NCI-H526 (cell line): ENCODE data around the gene PRKCH.

Experiments
- DNase-seq, 2 experiments: peaks; one replicate each; lab custom pipeline; 2025; lab: John Stamatoyannopoulos, UW

Gene PRKCH

DNA sequence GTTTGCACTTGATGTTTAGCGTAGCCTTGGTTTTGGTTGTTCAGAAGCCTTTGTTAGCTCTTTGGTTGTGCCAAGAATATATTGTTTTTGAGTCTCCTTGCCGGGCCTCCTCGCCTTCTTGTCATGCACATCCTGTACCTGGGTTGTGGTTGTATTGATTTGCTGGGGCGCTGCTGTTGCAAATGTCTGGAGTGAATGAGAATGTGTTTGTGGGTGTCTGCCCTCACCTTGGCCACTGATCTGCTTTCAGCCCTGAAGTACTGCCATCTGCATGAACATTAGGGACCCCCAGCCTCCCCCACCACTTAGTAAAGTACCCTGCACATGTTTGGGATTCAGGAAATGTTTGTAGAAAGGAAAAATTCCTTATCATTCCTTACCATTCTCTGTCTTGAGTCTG is 16.5 kb downstream of the PRKCH start:
- DNase-seq = no peak

DNA sequence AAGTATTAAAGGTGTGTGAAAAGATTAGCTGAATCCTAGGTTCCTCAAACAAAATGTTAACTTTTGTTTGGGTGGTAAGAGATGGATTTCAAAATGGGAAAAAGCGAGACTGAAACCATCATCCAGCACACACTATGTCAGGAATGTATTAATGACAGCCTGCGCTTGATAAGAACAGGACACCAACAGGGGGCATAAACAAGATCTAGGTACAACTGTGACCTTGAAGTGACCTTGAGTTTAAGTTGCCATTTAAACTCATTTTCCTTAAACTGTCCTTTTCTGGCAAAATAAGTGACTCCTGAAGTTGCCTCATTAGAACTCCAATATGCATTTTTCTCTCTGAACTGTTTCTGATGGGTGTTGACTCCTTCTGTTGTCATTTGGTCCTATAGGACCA is 17.1 kb downstream of the PRKCH start:
- DNase-seq = no peak

DNA sequence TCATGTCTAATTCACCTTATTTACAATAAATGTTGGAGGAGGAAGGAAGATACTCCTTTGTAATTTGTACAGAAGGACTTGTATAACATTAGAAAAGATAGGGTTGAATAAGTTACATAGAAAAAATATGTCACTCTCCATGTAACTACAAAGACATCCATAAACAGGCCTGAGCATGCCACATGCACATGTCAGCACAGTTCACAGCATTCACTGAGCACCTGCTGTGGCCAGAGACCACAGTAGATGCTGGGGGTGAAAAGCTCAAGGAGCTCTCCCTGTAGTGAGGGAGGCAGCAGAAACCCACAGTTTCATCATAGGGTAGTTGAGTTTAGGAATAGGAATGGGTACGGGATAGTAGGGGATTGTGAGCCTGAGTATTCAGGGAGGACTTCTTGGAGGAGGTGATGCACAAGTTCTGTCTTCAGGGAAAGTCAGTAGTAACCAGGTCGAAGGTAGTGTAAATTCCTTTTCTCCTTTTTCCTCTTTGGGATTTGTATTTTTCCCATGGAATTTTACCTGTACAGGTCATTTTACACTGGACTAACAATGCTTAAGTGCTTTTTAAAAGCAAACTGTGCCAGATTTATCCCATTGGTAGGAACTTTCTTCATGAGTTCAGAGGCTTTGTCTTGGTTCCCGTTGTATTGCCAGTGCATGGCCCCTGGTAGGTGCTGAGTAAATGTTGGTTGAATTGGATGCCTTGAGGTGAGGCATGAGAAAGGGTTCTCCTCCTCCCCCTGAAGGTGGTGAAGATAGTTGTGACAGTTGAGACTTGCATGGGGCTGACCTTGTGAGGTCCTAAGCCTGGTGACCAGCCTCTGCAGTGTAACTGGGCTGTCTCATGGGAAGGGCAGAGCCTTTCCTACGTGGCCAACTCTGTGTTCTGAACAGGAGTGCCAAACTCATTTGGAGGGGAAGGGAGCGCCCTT is 20.2 kb downstream of the PRKCH start:
- no peak for DNase-seq

DNA sequence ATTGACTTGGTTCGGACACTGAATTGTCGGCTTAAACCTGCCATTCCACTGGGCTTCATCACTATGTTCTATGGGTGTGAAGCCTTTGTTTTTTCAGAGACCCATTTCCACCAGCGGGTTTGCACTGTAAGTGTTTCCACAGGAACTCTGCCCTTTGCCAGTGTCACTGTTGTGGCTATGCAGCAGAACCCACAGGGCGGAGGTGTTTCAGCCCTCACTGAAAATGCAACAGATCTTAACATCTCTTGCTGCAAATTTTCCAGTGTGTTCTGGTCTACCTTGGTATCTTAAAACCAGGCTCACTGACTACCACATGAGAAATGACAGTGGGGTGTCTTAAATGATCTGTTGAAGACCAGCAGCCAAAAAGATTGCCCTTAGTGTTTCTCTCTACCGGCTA is 21.1 kb downstream of the PRKCH start:
- DNase-seq = no peak

DNA sequence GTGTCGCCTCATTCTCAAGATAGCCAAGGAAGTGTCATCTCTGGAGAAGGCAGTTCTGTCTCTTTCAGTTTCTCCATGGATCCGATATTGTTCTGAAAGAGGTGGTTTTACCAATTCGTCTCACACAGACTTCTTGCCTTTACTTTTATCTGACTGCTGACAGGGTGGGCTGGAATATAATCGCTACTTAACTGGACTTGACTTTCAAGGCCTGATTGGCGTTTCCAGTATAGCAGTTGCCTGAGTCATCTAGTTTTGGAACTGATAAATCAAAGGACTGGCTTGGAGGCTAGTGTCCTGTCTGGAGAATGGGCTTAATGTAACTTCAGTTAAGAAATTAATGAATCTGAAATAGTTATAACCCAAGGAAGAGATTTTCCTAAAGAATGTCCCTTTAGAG is 21.6 kb downstream of the PRKCH start:
- no peak for DNase-seq

DNA sequence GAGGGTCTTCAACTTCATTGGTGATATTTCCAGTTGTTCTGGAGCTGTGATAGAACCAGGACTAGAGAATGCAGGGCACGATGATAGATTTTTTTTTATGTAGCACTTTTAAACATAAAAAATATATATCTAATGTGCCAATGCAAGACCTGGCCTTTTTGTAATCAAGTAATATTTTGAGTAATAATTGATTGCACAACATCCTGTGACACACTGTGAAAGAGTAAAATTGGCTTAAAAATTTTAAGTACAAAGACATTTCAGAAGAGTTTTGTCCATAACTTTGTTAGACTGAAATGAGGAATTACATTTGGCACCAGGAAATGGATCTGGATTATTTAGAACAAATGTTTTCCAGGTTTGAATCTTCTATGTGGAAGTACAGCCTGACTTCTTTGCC is 22.1 kb downstream of the PRKCH start:
- no peak for DNase-seq

DNA sequence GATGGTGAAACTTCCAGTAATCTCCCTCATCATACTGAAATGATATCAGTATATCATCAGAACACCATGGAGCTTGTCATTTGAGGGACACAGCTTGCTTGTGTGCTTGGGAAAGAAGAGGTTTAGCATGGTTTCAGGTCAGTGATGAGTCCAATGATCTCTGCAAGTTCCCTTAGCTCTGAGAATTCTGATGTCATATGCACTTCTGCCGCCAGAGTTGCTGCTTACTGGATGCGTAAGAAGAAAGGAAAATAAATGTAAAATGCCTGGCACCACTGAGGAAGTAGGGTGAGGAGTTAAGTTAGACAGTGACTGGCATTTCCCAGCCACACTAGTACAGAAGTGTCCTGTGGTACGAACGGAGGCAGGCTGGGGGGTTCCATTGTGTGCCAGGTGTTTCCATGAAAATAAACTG is 22.6 kb downstream of the PRKCH start:
- DNase-seq = no peak

DNA sequence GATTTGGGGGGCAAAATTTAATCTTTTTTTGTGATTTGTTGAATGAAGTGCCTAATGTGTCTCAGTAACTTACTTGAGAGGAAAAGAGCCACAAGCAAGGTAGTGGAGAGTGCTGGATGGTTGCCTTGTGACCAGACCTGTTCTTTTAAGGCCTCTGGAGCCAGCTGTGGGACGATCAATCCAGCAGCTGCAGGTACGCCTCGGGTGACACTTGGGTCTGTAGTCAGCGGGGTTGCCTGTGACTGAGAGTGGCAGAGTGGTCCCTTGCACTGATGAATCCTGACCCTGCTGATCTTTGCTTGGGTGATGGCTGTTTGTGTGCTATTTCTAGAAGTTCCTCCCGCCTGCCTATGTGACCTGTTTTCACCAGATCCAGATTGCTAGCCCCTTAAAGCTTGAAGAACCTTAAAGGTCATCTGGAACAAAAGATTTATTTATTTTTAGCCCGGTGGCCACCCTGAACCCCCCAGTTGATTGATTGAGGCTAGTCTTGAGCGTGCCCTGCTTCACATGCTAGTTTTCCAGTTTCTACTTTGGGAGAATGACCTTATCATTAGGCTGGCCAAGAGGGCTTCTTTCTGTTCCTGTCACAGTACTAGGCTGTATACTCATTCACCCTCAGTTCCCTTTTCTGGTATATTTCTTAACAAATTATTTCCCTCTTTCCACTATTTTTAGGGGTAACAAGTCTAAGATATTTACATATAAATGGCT is 23.2 kb downstream of the PRKCH start:
- DNase-seq = no peak

DNA sequence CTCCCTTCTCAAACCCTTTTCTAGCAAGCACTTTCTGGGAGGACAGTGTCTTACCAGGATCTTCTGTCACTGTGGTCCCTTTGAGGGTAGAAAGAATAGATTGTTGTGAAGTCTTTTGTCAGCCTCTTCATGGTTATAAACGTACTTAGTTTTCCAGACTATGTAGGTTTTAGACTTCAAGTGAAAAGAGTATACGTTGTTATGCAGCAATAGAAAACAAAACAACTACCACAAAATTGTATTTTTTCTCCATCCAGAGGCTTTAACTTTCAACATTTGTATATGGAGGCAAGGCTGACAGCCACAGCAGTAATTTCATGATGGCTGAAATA is 23.7 kb downstream of the PRKCH start:
- no peak for DNase-seq

DNA sequence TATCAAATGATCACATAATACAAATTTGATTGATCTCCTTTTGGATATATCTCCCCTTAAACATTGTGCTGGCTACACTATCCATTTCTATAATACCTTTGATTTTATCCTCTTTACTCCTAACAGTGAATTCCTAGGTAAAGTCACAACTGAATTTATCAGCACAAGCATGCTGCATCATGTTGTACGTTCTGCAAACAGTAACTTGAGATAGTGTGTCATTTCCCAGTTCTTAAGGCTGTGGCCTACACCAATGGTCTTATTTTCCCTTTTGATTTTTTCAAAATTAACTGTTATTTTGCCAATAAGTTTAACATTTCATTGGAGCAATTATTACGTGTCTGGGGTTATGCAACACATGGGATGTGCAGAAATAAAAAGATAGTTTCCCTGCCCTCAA is 24.8 kb downstream of the PRKCH start:
- no peak for DNase-seq

DNA sequence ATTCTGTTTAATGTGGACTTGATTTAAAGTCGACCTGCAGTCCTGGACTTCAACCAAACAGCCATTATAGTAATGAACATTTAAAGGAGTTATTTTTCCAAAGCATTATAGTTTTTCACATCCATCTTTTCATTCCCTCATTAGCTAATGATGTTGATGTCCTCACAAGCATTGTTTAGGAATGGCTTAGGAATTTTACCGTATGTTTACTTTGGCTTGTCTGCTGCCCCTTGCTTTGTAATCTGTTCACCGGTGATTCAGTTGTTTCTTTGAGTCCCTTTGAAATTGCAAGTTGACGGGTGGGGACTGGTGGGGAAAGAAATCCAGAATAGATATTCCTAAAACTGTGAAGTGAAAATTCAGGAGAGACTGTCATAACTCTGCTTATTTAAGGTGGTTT is 25.4 kb downstream of the PRKCH start:
- no peak for DNase-seq

DNA sequence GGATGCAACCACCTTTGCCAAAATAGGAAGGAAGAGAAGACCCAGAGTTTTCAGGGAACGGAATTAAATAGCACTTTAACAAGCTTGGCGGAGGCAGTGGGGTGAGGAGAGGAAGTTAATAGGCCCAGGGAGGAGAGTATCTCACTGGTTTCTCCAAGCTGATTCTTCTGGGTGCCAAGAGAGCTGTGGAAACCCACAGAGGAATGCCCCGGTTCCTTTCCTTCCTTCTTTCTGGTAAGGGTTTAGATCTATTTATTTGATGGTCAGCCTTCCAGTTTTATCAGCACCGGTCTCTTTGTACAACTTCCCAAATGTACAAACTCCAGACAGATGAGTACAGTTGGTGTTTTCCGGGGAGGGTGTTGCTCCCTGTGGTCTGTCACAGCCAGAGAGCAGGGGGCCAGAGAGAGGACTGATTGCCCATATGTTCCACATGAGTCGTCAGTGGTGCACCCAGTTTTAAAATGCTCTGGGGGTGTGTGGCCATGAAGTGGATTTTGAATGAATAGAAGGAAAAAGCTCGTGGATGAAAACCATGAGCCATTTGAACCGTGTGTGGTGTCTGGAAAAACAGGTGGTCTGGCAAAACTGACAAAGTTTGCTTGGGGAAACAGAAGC is 26.6 kb downstream of the PRKCH start:
- no peak for DNase-seq

DNA sequence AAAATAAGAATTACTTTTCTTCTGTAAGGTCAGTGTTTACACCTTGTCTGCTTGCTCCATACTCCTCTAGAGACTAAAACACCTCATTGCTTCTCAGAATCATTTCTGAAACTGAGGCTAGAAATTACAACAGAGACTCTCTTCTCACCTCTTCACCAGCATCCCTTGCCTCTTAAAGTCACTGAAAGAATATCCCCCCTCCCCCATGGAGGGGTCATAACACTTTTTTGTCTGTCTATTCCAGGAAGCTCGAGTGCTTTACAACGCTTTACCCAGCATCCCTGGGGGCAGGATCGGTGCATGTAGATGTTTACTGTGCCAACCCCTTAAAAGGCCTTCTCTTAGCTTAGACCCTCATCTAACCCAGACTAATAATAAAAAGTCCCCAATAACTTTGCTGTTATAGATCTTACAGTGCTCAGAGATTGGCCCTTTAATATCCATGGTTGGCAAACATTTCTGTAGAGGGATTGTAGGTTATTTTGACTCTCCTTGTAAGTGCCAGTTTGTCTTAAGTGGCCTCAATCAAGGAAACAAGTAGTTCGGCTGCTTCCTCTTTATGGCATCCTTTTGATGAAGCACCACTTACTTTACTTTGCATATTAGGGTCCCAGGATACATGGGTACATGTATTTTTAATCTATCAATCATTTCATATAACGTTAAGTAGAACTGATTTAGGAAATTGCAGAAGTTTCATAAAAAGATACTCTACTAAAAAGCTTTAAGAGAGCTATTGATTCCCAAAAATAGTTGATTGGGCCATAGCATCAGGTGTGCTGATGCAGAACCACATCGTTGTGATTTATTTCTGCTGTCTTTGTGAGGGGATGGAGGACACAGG is 29.3 kb downstream of the PRKCH start:
- DNase-seq = no peak

DNA sequence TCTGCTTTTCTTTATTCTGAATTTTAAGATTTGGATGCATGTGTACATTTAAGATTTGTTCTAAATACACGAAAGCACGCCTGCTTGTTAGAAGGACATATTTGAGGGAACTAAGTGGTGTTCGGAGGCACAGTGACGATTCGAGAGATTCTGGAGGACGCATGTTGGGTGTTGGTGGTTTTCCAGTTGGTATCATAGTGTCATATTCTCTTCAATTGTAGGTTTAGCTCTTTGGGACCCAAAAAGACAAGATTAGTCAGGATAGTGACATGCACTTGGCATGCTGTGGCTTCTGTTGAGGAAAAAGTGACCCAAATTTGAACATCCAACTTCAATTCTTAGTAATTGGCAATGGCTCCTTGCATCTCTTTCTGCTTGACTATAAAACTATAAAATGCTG is 30.1 kb downstream of the PRKCH start:
- no peak for DNase-seq

DNA sequence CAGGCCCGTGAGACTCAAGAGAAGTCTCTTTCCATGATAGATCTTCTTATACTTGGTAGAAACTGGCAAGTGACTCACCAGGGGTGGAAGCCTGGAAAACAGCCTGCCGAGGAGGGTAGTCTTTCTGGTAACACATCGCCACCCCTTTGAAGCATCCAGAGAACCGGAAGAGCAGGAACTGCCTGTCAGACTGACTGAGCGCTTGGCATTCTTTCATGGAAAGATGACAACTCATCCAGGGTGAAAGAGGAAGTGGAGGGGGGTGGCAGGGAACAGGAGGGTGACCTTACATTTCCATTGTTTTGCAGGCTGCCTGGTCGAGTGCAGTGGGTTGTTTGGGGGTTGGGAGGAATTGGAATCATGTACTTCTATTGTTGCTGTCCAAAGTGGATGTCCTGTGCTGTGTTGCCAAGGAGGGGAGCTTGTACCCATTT is 34.5 kb downstream of the PRKCH start:
- DNase-seq = peak in 1 of 2 experiments; percentile 2

DNA sequence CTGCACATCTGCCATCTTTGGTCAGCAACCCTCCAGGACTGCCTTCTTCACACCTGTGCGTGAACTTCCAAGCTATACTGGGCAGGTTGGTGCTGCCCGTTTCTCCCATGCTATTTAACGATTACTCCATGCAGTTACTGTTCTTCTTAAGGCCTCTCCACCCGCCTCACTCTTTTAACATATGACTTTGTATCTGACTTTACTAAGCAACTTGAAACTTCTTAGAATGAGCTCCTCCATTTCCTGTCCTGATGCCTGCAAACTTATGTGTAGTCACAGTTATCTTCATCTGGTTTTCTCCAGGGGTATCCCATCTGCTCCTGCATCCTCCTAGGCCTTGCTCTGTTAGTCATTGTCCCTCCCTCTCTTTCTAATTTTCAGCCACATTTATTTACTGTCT is 35.7 kb downstream of the PRKCH start:
- DNase-seq = no peak

DNA sequence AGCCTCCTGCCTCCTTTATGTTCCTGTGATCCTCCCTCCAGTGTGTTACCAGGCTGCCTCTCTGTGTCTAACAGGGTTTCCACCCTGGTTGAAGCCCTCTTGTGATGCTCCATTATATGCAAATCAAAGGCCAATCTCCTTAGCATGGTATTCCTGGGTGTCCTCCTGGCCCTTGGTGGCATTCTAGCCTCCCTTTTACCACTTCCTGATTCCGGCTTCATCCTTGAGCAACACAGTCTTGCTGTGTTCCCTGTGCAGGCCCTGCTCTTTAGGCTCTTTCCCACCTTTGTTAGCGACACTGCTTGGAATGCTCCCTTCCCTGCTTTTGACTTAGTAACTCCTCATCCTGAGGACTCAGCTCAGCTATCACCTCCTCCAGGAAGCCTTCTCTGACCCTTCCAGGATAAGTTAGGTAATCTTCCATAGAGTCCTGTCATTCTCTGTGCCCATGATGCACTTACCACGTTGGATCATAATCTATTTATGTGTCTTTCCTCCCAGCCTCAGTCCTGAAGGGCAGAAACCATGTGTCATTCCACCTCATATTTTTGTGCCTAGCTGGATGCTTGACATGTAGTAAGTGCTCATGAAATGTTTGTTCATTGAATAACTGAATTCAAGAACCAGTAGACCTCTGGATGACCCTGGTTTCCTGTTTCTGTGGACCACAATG is 37.3 kb downstream of the PRKCH start:
- no peak for DNase-seq

DNA sequence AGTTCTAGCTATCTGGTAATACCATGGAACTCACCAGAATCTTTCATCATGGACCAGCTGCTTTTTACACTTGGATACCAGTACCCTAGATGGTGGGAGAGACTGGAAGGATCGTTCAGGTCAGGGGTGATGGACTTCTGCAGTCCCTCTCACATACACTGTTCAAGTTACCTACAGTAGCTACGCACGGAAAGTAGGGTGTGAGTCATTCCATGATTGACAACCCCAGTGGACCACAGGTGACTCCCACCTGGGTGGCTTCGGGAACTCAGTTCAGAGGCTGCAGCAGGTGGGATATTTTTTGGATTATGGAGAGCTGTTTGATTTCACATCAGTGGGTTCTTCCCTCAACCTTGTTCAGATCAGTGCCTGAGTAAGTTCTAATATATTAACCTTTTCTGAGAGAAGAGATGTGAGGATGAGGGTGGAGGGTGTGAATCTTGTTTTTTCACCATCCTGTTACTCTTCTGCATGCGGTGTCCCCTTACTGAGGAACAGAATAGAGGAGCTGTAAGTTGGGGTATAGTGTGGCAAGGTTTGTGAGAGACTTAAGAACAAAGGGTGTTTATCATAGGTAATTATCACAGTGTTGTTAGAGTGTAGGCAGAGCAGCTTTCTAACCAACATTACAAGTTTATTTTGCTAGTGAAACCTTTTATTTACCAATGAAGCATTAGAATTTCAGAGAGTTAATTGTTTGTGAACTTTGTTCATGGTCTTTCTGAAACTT is 39.6 kb downstream of the PRKCH start:
- no peak for DNase-seq

DNA sequence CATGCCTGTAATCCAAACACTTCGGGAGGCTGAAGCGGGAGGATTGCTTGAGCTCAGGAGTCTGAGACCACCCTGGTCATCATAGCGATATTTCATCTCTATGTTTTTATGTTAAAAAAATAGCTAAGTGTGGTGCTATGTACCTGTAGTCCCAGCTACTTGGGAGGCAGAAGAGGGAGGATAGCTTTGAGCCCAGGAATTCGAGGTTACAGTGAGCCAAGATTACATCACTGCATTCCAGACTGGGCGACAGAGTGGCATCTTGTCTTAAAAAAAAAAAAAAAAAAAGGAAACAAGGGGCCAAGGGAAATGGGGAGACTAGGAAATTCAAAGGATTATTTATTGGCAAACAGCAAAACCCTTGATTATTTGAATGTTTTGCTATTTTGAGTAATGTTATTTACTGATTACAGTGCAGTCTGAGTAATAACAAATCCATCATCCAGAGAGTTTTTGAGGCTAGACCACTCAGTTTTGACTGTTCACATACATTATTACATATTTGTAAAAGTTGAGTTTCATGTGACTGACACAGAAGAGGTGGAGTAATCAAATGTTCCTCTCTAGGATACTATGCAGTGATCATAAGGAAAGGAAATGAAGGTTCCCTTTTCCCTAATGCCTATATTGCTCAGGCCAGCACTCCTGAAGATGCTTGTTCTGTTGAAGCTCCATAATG is 40.8 kb downstream of the PRKCH start:
- DNase-seq = no peak

DNA sequence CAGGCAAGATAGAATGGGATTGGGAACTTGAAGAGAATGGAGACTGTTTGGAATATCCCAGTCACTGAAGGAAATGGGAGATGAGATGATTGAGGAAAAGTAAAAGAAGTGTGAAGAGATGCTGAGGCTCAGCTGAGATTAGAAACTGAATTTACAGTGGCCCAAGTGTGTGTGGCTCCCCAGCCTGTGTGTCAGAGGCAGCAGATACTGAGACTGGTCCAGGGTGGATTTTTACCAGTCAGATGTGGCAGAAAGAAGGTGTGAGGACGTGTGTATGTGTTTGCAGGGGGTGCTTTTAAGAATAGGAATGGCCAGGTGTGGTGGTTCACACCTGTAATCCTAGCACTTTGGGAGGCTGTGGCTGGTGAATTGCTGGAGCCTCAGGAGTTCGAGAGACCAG is 42.9 kb downstream of the PRKCH start:
- no peak for DNase-seq
